Measurements from ENCODE around the gene SMCO3.

GRCh38 chr12:14827043-14827442 lies 13.1 kb upstream of the SMCO3 start:
- no peak for TF ChIP-seq CTCF (IDR thresholded peaks at IDR 0.05 in 8 of 11, conservative IDR thresholded peaks at IDR 0.05 in 3 of 11)
- no peak for TF ChIP-seq POLR2A (IDR thresholded peaks at IDR 0.05)
- no peak for TF ChIP-seq POLR2AphosphoS5 (IDR thresholded peaks at IDR 0.05)
